H9 (cell line): ENCODE measurements around the gene CEBPE. TPM values are rescaled to one million over a fixed set of nuclear protein-coding genes. Genes with fewer than 3 reads are reported as not detected.
A peak's percentile ranks its signal among the peaks of the same experiment; 100 is the strongest.

ENCODE experiments used
- DNase-seq: peaks from one replicate; pipeline ENCODE4 v3.0.0-alpha.2; 2017
- H2AFZ ChIP-seq: one replicate; pipeline ENCODE4 v1.6.1; 2013; ENCODE audit warnings: mild to moderate bottlenecking, low read length, control low read depth, moderate library complexity
- H2AK5ac ChIP-seq: 2 replicates; pipeline ENCODE4 v1.6.1; 2013; ENCODE audit warnings: low read length, control low read depth, mixed read lengths; ENCODE audit not compliant: insufficient read length
- H2BK120ac ChIP-seq: one replicate; pipeline ENCODE4 v1.6.1; 2013; ENCODE audit warnings: low read depth, mild to moderate bottlenecking, low read length, control low read depth, inconsistent platforms; ENCODE audit not compliant: poor library complexity, severe bottlenecking
- H2BK12ac ChIP-seq: 2 replicates; pipeline ENCODE4 v1.6.1; 2013; ENCODE audit warnings: low read length, control low read depth, mixed read lengths, low read depth; ENCODE audit not compliant: insufficient read length
- H2BK15ac ChIP-seq: 2 replicates; pipeline ENCODE4 v1.6.1; 2013; ENCODE audit warnings: low read depth, low read length, control low read depth
- H2BK20ac ChIP-seq: one replicate; pipeline ENCODE4 v1.6.1; 2013; ENCODE audit warnings: low read depth, mild to moderate bottlenecking, low read length, control low read depth, inconsistent platforms; ENCODE audit not compliant: poor library complexity, severe bottlenecking
- H2BK5ac ChIP-seq: 2 replicates; pipeline ENCODE4 v1.6.1; 2013; ENCODE audit warnings: low read length, control low read depth, mixed read lengths; ENCODE audit not compliant: insufficient read length
- H3K14ac ChIP-seq: 2 replicates; pipeline ENCODE4 v1.6.1; 2013; ENCODE audit warnings: low read length, control low read depth; ENCODE audit not compliant: insufficient read depth
- H3K18ac ChIP-seq: 2 replicates; pipeline ENCODE4 v1.6.1; 2013; ENCODE audit warnings: low read depth, mild to moderate bottlenecking, mixed read lengths, low read length, control low read depth; ENCODE audit not compliant: insufficient read length
- H3K23ac ChIP-seq: 2 replicates; pipeline ENCODE4 v1.6.1; 2013; ENCODE audit warnings: low read length, control low read depth, mixed read lengths, low read depth; ENCODE audit not compliant: insufficient read length
- H3K23me2 ChIP-seq: 2 replicates; pipeline ENCODE4 v1.6.1; 2013; ENCODE audit warnings: low read depth, mild to moderate bottlenecking, mixed read lengths, low read length, control low read depth; ENCODE audit not compliant: insufficient read length, poor library complexity, severe bottlenecking
- H3K27ac ChIP-seq: 2 replicates; pipeline ENCODE4 v1.5.1; 2013; ENCODE audit warnings: low read length, control low read depth, mixed read lengths, low read depth; ENCODE audit not compliant: insufficient read length
- H3K27me3 ChIP-seq: 2 replicates; pipeline ENCODE4 v1.6.1; 2013; ENCODE audit warnings: low read length, control low read depth, inconsistent platforms; ENCODE audit not compliant: insufficient read depth
- H3K4ac ChIP-seq: 2 replicates; pipeline ENCODE4 v1.6.1; 2013; ENCODE audit warnings: low read depth, mild to moderate bottlenecking, control low read depth, inconsistent platforms, low read length, moderate library complexity
- H3K4me1 ChIP-seq: 2 replicates; pipeline ENCODE4 v1.6.1; 2013; ENCODE audit warnings: low read length, control low read depth, inconsistent platforms; ENCODE audit not compliant: insufficient read depth
- H3K4me2 ChIP-seq: 2 replicates; pipeline ENCODE4 v1.6.1; 2013; ENCODE audit warnings: low read length, control low read depth, mixed read lengths; ENCODE audit not compliant: insufficient read length, insufficient read depth
- H3K56ac ChIP-seq: 2 replicates; pipeline ENCODE4 v1.6.1; 2013; ENCODE audit warnings: low read depth, mild to moderate bottlenecking, mixed read lengths, low read length, control low read depth; ENCODE audit not compliant: insufficient read length
- H3K79me1 ChIP-seq: 2 replicates; pipeline ENCODE4 v1.6.1; 2013; ENCODE audit warnings: low read depth, mild to moderate bottlenecking, moderate library complexity, low read length, control low read depth, inconsistent platforms; ENCODE audit not compliant: insufficient read depth, poor library complexity, severe bottlenecking
- H3K79me2 ChIP-seq: 2 replicates; pipeline ENCODE4 v1.6.1; 2013; ENCODE audit warnings: low read length, control low read depth, inconsistent platforms; ENCODE audit not compliant: insufficient read depth
- H3K9ac ChIP-seq: 2 replicates; pipeline ENCODE4 v1.6.1; 2013; ENCODE audit warnings: low read length, control low read depth, mixed read lengths; ENCODE audit not compliant: insufficient read length; ENCODE audit errors: extremely low read depth
- H3K9me3 ChIP-seq: one replicate; pipeline ENCODE4 v1.6.1; 2013; ENCODE audit warnings: low read depth, low read length, inconsistent platforms; ENCODE audit not compliant: control insufficient read depth
- H3T11ph ChIP-seq: one replicate; pipeline ENCODE4 v1.6.1; 2013; ENCODE audit warnings: mild to moderate bottlenecking, low read length, control low read depth, inconsistent platforms
- H4K20me1 ChIP-seq: one replicate; pipeline ENCODE4 v1.6.1; 2013; ENCODE audit not compliant: control insufficient read depth, insufficient read length, insufficient read depth
- H4K5ac ChIP-seq: 2 replicates; pipeline ENCODE4 v1.6.1; 2013; ENCODE audit warnings: low read depth, mild to moderate bottlenecking, mixed read lengths, low read length, control low read depth; ENCODE audit not compliant: insufficient read length
- H4K8ac ChIP-seq: replicated peaks from 2 replicates; pipeline ENCODE4 v1.6.1; 2013; ENCODE audit warnings: low read length, control low read depth, mixed read lengths, low read depth; ENCODE audit not compliant: insufficient read length
- H4K91ac ChIP-seq: 2 replicates; pipeline ENCODE4 v1.6.1; 2013; ENCODE audit warnings: low read depth, mild to moderate bottlenecking, moderate library complexity, mixed read lengths, low read length, control low read depth; ENCODE audit not compliant: insufficient read length
- H3K27ac Mint-ChIP-seq, 3 experiments: 2 replicates in 2 of 3; 3 replicates in 1 of 3; pipeline ENCODE4 v1.8.0; 2020 to 2021; ENCODE audit warnings: mixed read lengths in 3 of 3, mild to moderate bottlenecking in 1 of 3, moderate library complexity in 1 of 3
- H3K27me3 Mint-ChIP-seq: 2 replicates; pipeline ENCODE4 v1.8.0; 2021; ENCODE audit warnings: low read depth, mild to moderate bottlenecking, moderate library complexity, mixed read lengths
- H3K36me3 Mint-ChIP-seq, 3 experiments: 2 replicates in 2 of 3; 3 replicates in 1 of 3; pipeline ENCODE4 v1.8.0; 2020 to 2021; ENCODE audit warnings: low read depth in 3 of 3, mixed read lengths in 3 of 3; ENCODE audit not compliant: insufficient read depth in 1 of 3
- H3K4me1 Mint-ChIP-seq, 2 experiments: 2 replicates each; pipeline ENCODE4 v1.8.0; 2020; ENCODE audit warnings: mixed read lengths in 2 of 2
- H3K4me3 Mint-ChIP-seq, 2 experiments: 2 replicates in 1 of 2; 3 replicates in 1 of 2; pipeline ENCODE4 v1.8.0; 2020 to 2021; ENCODE audit warnings: mild to moderate bottlenecking in 2 of 2, mixed read lengths in 2 of 2, moderate library complexity in 1 of 2
- H3K9me3 Mint-ChIP-seq, 2 experiments: 2 replicates in 1 of 2; 3 replicates in 1 of 2; pipeline ENCODE4 v1.8.0; 2020; ENCODE audit warnings: mild to moderate bottlenecking in 2 of 2, mixed read lengths in 2 of 2, moderate library complexity in 1 of 2
- WGBS: extraction: QIAGEN DNeasy Blood & Tissue Kit; methylation state at CpG from one replicate; pipeline ENCODE4 v1.1.7; 2013; ENCODE audit warnings: missing lambda C conversion rate, low lambda C conversion rate, mixed read lengths; ENCODE audit not compliant: insufficient read length; ENCODE audit errors: extremely low coverage; 5-methylcytosine and 5-hydroxymethylcytosine counted together
- total RNA-seq: library from RNA; stranded (reverse); gene quantifications from 2 replicates; pipeline ENCODE4 v1.2.1, GENCODE V29; 2021
- TF ChIP-seq, protein P1 (sequence below): fragments of 200-600 bp; sonication (generic); conservative IDR thresholded peaks from 3 replicates; pipeline ENCODE4 v1.8.0; 2021; ENCODE audit warnings: antibody characterized with exemption, mild to moderate bottlenecking

CEBPE gene
- total RNA-seq, 1 experiment from 2014 or later: not detected

DNA sequence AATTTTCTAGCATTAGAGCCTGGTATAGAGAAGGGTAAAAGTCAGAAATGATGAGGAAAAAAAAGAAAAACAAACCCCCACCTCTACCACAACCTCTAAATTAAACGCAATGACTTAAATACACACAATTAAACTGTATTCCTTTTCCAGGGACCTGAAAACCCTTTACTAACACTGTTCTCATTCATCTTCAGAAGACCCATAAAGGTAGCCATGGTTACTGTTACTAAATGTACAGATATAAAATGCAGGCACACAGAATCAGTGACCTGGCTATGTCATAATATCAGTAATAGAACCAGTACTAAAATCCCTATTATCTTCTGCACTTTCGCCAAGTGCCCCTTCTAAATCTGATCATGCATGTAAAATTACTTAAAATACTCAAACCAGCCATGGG, 25.5 kb downstream of the CEBPE start:
- Histone ChIP-seq H3K4ac (no peak overlapping the region), H3K79me1 (peaks cover 5% of the 10 kb centered on the region), H3K4me1 (peaks cover 2% of the 10 kb centered on the region; the same call in 1 of the 2 replicates), H2BK12ac (no peak overlapping the region), H3K79me2 (peaks cover 19% of the 10 kb centered on the region), H2BK20ac (no peak overlapping the region), H3K23ac (no peak overlapping the region), H3K18ac (no peak overlapping the region), H2BK120ac (no peak overlapping the region), H4K8ac (no peak overlapping the region), H4K5ac (no peak overlapping the region), H2AK5ac (no peak overlapping the region), H3K56ac (no peak overlapping the region), H4K91ac (no peak overlapping the region), H4K20me1 (no peaks in the 10 kb centered on the region), H3K9me3 (no peaks in the 10 kb centered on the region), H3K27ac (no peak overlapping the region), H2BK15ac (no peak overlapping the region), H3K23me2 (peaks cover 6% of the 10 kb centered on the region), H3T11ph (no peak overlapping the region), H3K27me3 (no peaks in the 10 kb centered on the region), H2AFZ (no peak overlapping the region), H3K14ac (no peak overlapping the region), H2BK5ac (no peak overlapping the region), H3K9ac (peak overlapping the region; percentile 99), H3K4me2 (peak overlapping the region; percentile 93)
- TF ChIP-seq, protein P1, sequence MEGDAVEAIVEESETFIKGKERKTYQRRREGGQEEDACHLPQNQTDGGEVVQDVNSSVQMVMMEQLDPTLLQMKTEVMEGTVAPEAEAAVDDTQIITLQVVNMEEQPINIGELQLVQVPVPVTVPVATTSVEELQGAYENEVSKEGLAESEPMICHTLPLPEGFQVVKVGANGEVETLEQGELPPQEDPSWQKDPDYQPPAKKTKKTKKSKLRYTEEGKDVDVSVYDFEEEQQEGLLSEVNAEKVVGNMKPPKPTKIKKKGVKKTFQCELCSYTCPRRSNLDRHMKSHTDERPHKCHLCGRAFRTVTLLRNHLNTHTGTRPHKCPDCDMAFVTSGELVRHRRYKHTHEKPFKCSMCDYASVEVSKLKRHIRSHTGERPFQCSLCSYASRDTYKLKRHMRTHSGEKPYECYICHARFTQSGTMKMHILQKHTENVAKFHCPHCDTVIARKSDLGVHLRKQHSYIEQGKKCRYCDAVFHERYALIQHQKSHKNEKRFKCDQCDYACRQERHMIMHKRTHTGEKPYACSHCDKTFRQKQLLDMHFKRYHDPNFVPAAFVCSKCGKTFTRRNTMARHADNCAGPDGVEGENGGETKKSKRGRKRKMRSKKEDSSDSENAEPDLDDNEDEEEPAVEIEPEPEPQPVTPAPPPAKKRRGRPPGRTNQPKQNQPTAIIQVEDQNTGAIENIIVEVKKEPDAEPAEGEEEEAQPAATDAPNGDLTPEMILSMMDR: no peak
- Mint-ChIP-seq H3K27me3 (no peaks in the 10 kb centered on the region), H3K36me3 (peaks cover 36 to 62% (median 56%) of the 10 kb centered on the region in 3 experiments), H3K4me3 (no peak overlapping the region; a peak in 1 of 5 replicates), H3K27ac (no peak overlapping the region), H3K4me1 (peaks cover 14 to 25% of the 10 kb centered on the region in 2 experiments), H3K9me3 (no peaks in the 10 kb centered on the region)
- no peak for DNase-seq
- WGBS: no CpG with 5 or more reads among the region's 2 CpGs
